H1 (cell line): ENCODE results near the gene ST3GAL3. TPM values are rescaled to one million over a fixed set of nuclear protein-coding genes. Genes with fewer than 3 reads are reported as not detected.

Experiments used
- CTCF ChIA-PET: fragments of 300-600 bp; sonication (Branson Sonifier 250); formaldehyde crosslinking; loops from one replicate; lab custom pipeline; 2021; ENCODE audit not compliant: partially characterized antibody; lab: Charles Lee
- POLR2A ChIA-PET: fragments of 300-600 bp; sonication (Branson Sonifier 250); formaldehyde crosslinking; loops from one replicate; lab custom pipeline; 2021; ENCODE audit warnings: inconsistent platforms; ENCODE audit not compliant: partially characterized antibody; lab: Charles Lee
- DNase-seq, 2 experiments: peaks; one replicate each; pipeline versions ENCODE4 v3.0.0 to v3.0.0-alpha.2; 2010 to 2022; ENCODE audit warnings: low spot score in 2 of 2, low read depth in 1 of 2, mixed read lengths in 1 of 2
- FAIRE-seq: peaks from 2 replicates; lab custom pipeline; 2011; peaks lifted over from hg19 to GRCh38; lab: Jason Lieb, UNC
- H2AFZ ChIP-seq: 2 replicates; pipeline ENCODE4 v1.8.1; 2012; ENCODE audit warnings: low read length, inconsistent platforms
- H2AK5ac ChIP-seq: 2 replicates; pipeline ENCODE4 v1.6.1; 2013; ENCODE audit warnings: low read depth, low read length
- H2BK120ac ChIP-seq: replicated peaks from 2 replicates; pipeline ENCODE3; 2013; ENCODE audit warnings: low read depth, low read length, inconsistent platforms
- H2BK12ac ChIP-seq: 2 replicates; pipeline ENCODE4 v1.6.1; 2013; ENCODE audit warnings: low read depth, low read length
- H2BK15ac ChIP-seq: 2 replicates; pipeline ENCODE4 v1.6.1; 2013; ENCODE audit warnings: low read length
- H2BK20ac ChIP-seq: 2 replicates; pipeline ENCODE4 v1.6.1; 2013; ENCODE audit warnings: low read length
- H2BK5ac ChIP-seq: 2 replicates; pipeline ENCODE4 v1.6.1; 2013; ENCODE audit warnings: low read depth, low read length
- H3K14ac ChIP-seq: 2 replicates; pipeline ENCODE4 v1.6.1; 2013; ENCODE audit warnings: inconsistent platforms; ENCODE audit not compliant: insufficient read length
- H3K18ac ChIP-seq: 2 replicates; pipeline ENCODE4 v1.6.1; 2013; ENCODE audit warnings: low read length; ENCODE audit errors: extremely low read depth
- H3K23ac ChIP-seq: 2 replicates; pipeline ENCODE4 v1.6.1; 2013; ENCODE audit warnings: inconsistent platforms; ENCODE audit not compliant: insufficient read length
- H3K23me2 ChIP-seq: 2 replicates; pipeline ENCODE4 v1.6.1; 2013; ENCODE audit warnings: low read depth, low read length
- H3K27ac ChIP-seq: 2 replicates; pipeline ENCODE4 v1.6.1; 2011; ENCODE audit warnings: low read depth, low read length, inconsistent platforms
- H3K27me3 ChIP-seq, 4 experiments: replicated peaks in 1 of 4; 1 replicate in 1 of 4; 2 replicates in 3 of 4; pipeline versions ENCODE4 v1.6.1 to v1.8.1; 2011 to 2013; ENCODE audit warnings: low read length in 3 of 4, mild to moderate bottlenecking in 3 of 4, inconsistent platforms in 2 of 4, mixed read lengths in 2 of 4, moderate library complexity in 1 of 4; ENCODE audit not compliant: control insufficient read depth in 3 of 4, insufficient read depth in 3 of 4; ENCODE audit errors: extremely low read depth in 1 of 4
- H3K36me3 ChIP-seq, 4 experiments: 2 replicates each; pipeline versions ENCODE4 v1.6.1 to v1.8.1; 2011 to 2013; ENCODE audit warnings: mild to moderate bottlenecking in 4 of 4, low read length in 3 of 4, moderate library complexity in 2 of 4, control low read depth in 1 of 4, inconsistent platforms in 1 of 4; ENCODE audit not compliant: insufficient read depth in 4 of 4, control insufficient read depth in 2 of 4
- H3K4ac ChIP-seq: replicated peaks from 2 replicates; pipeline ENCODE3; 2013; ENCODE audit warnings: low read length, low read depth, mixed read lengths, inconsistent platforms; ENCODE audit not compliant: insufficient read length
- H3K4me1 ChIP-seq, 4 experiments: replicated peaks in 1 of 4; 1 replicate in 1 of 4; 2 replicates in 3 of 4; pipeline versions ENCODE4 v1.6.1 to v1.8.1; 2011 to 2013; ENCODE audit warnings: low read length in 3 of 4, inconsistent platforms in 2 of 4, mixed read lengths in 1 of 4; ENCODE audit not compliant: insufficient read depth in 4 of 4, control insufficient read depth in 3 of 4
- H3K4me2 ChIP-seq, 2 experiments: 2 replicates each; pipeline versions ENCODE4 v1.6.1 to v1.8.1; 2011 to 2013; ENCODE audit warnings: low read depth in 2 of 2, low read length in 2 of 2, control low read depth in 1 of 2, inconsistent platforms in 1 of 2, mild to moderate bottlenecking in 1 of 2; ENCODE audit not compliant: insufficient read depth in 1 of 2
- H3K4me3 ChIP-seq, 4 experiments: fragments of 200-600, 300-600 bp in 1 of 4; sonication (generic), shearing (Covaris generic), sonication (Bioruptor Twin) in 1 of 4; 2 replicates each; pipeline versions ENCODE4 v1.5.1 to v1.8.1; 2011 to 2016; ENCODE audit warnings: low read length in 4 of 4, low read depth in 3 of 4, control low read depth in 2 of 4, inconsistent platforms in 2 of 4, mild to moderate bottlenecking in 2 of 4, mixed read lengths in 1 of 4, moderate library complexity in 1 of 4; ENCODE audit not compliant: insufficient read depth in 2 of 4; ENCODE audit errors: extremely low read depth in 1 of 4
- H3K56ac ChIP-seq: replicated peaks from 2 replicates; pipeline ENCODE3; 2013; ENCODE audit warnings: low read depth, mild to moderate bottlenecking, mixed read lengths, low read length, inconsistent platforms; ENCODE audit not compliant: insufficient read length
- H3K79me1 ChIP-seq: 2 replicates; pipeline ENCODE4 v1.6.1; 2013; ENCODE audit warnings: low read depth, low read length, control low read depth
- H3K79me2 ChIP-seq, 2 experiments: 2 replicates each; pipeline versions ENCODE4 v1.6.1 to v1.8.1; 2012 to 2013; ENCODE audit warnings: low read length in 2 of 2, mild to moderate bottlenecking in 2 of 2, inconsistent platforms in 1 of 2; ENCODE audit not compliant: insufficient read depth in 2 of 2, control insufficient read depth in 1 of 2
- H3K9ac ChIP-seq, 4 experiments: replicated peaks in 1 of 4; 1 replicate in 1 of 4; 2 replicates in 3 of 4; pipeline versions ENCODE4 v1.6.1 to v1.8.1; 2011 to 2013; ENCODE audit warnings: low read depth in 3 of 4, low read length in 3 of 4, control low read depth in 2 of 4, mild to moderate bottlenecking in 2 of 4, moderate library complexity in 2 of 4, inconsistent platforms in 1 of 4; ENCODE audit errors: extremely low read depth in 1 of 4
- H3K9me3 ChIP-seq, 2 experiments: 2 replicates each; pipeline versions ENCODE4 v1.6.1 to v1.8.1; 2012 to 2013; ENCODE audit warnings: mild to moderate bottlenecking in 2 of 2, moderate library complexity in 2 of 2, control low read depth in 1 of 2, inconsistent platforms in 1 of 2, low read depth in 1 of 2, low read length in 1 of 2, mixed read lengths in 1 of 2; ENCODE audit not compliant: insufficient read depth in 2 of 2
- H4K20me1 ChIP-seq, 2 experiments: replicated peaks in 1 of 2; 2 replicates each; pipeline versions ENCODE3 to v1.8.1; 2011 to 2013; ENCODE audit warnings: inconsistent platforms in 2 of 2, low read length in 2 of 2, mild to moderate bottlenecking in 1 of 2; ENCODE audit not compliant: insufficient read depth in 2 of 2, control insufficient read depth in 1 of 2
- H4K5ac ChIP-seq: 2 replicates; pipeline ENCODE4 v1.6.1; 2013; ENCODE audit warnings: low read length, low read depth, mixed read lengths, inconsistent platforms; ENCODE audit not compliant: insufficient read length
- H4K8ac ChIP-seq: 2 replicates; pipeline ENCODE4 v1.8.0; 2013; ENCODE audit warnings: mild to moderate bottlenecking, moderate library complexity, low read length, inconsistent platforms; ENCODE audit not compliant: insufficient read depth; ENCODE audit errors: extremely low read depth
- H4K91ac ChIP-seq: replicated peaks from 2 replicates; pipeline ENCODE3; 2013; ENCODE audit warnings: low read length, mixed read lengths, inconsistent platforms; ENCODE audit not compliant: insufficient read length
- GABPA ChIP-seq: IDR thresholded peaks from 2 replicates; pipeline ENCODE4 v1.6.1; 2011; ENCODE audit warnings: mild to moderate bottlenecking, low read length, moderate library complexity, borderline replicate concordance; ENCODE audit not compliant: insufficient read depth
- NRF1 ChIP-seq: IDR thresholded peaks from 2 replicates; pipeline ENCODE4 v1.6.1; 2011; ENCODE audit warnings: mild to moderate bottlenecking, low read depth, low read length, improper control_type of control experiment
- WGBS, 2 experiments: shearing (Covaris generic) in 1 of 2; methylation state at CpG; one replicate each; pipeline versions ENCODE4 v1.1.6 to v1.1.7; 2013 to 2015; ENCODE audit warnings: low lambda C conversion rate in 2 of 2, mixed read lengths in 2 of 2, inconsistent platforms in 1 of 2, low coverage in 1 of 2, missing lambda C conversion rate in 1 of 2; ENCODE audit not compliant: insufficient replicate concordance in 2 of 2, insufficient coverage in 1 of 2, insufficient read length in 1 of 2; ENCODE audit errors: extremely low coverage in 1 of 2, missing lambda C conversion rate in 1 of 2; 5-methylcytosine and 5-hydroxymethylcytosine counted together
- polyA plus RNA-seq, 7 experiments: library from polyadenylated mRNA; depleted of rRNA in 3 of 7; stranded (reverse) in 5 of 7; unstranded in 2 of 7; fragments of >200 nt in 5 of 7; fragments of 200-250 nt in 2 of 7; gene quantifications; 1 replicate in 5 of 7; 2 replicates in 1 of 7; 4 replicates in 1 of 7; pipeline versions ENCODE4 v1.2.1 to v1.2.3, GENCODE V29; 2011 to 2013; ENCODE audit warnings: missing spikeins in 2 of 7, mixed read lengths in 2 of 7
- total RNA-seq: library from RNA; stranded (reverse); fragmentation: NEBNext Ultra II Directional; extraction: Animal tissue kit (Norgen Biotek cat#: 25700); gene quantifications from 2 replicates; pipeline ENCODE4 v1.2.1, GENCODE V29; 2021

The ST3GAL3 gene
- total and polyA plus RNA-seq, 2 of the 8 experiments (the other 6 are each of a cell fraction or from before 2014, with no cell fraction given) = 6.8 to 7.0 TPM

DNA sequence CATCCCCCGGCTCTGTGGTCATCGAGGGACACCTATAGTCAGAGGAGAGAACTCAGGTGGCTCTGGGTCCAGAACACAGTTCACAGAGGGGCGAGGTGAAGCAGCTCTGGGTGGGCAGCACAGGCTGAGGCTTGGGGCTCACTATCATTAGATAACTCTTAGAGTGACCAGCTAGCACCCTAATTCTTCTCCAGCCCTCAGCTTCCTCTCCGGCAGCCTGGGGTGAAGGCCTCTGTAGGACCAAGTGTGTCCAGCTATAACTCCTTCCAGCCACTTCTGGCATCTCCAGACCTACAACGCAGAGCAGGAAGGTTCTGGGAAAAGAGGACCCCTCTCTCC, 227.6 kb downstream of the ST3GAL3 start:
- no peaks in the 10 kb centered on the region for H3K79me2 ChIP-seq
- H3K36me3 ChIP-seq = no peaks in the 10 kb centered on the region; a peak in 1 of 8 replicates
- H3K9ac ChIP-seq = no peak overlapping the region
- H3K56ac ChIP-seq = no peak overlapping the region
- H4K91ac ChIP-seq = no peak overlapping the region
- no peak for FAIRE-seq
- H4K8ac ChIP-seq = no peak overlapping the region
- H3K18ac ChIP-seq = peak overlapping the region; percentile 72; the same call in 1 of the 2 replicates
- no peak overlapping the region for H2BK120ac ChIP-seq
- H3K79me1 ChIP-seq = no peaks in the 10 kb centered on the region
- H2AK5ac ChIP-seq = no peak overlapping the region
- peak overlapping the region; percentile 89 to 93 for H3K4me2 ChIP-seq
- peak overlapping the region; percentile 3; the same call in 1 of the 2 replicates for H2BK15ac ChIP-seq
- no peak overlapping the region for H3K4ac ChIP-seq
- H2AFZ ChIP-seq = no peak overlapping the region
- H3K27ac ChIP-seq = no peak overlapping the region
- 0 out of 2 replicates have a peak overlapping the region, but pooled peaks have one; percentile 68 for H2BK20ac ChIP-seq
- H4K20me1 ChIP-seq = peaks cover 7 to 8% of the 10 kb centered on the region in 2 experiments
- no peaks in the 10 kb centered on the region for H3K9me3 ChIP-seq
- peak overlapping the region in 1 of 4 experiments; percentile 69; a peak in 1 of 8 replicates for H3K4me3 ChIP-seq
- POLR2A ChIA-PET = interaction anchor here (0.6 to 8.0 kb wide), 19 partner anchors 9 to 283 kb away, joined by 3 to 89 read pairs (median 5); partner anchors contain the start of genes ATP6V0B, IPO13, SLC6A9 and ST3GAL3
- CTCF ChIA-PET = interaction anchor here (0.6 to 18.6 kb wide), 93 partner anchors 12 to 954 kb away, joined by 3 to 618 read pairs (median 6); partner anchors contain the start of genes ATP6V0B, CCDC24, DPH2 and IPO13
- TF ChIP-seq GABPA (0 out of 2 replicates have a peak, but pooled peaks have one; percentile 19), NRF1 (no peak)
- H3K23me2 ChIP-seq = peaks cover 11% of the 10 kb centered on the region; the same call in 1 of the 2 replicates
- H4K5ac ChIP-seq = no peak overlapping the region
- DNase-seq = no peak
- no peak overlapping the region for H3K14ac ChIP-seq
- 61% methylated on average over 5 of the region's 5 CpGs; no CpG with 5 or more reads in 1 of the 2 experiments for WGBS, 2 experiments
- no peak overlapping the region for H3K23ac ChIP-seq
- H2BK12ac ChIP-seq = no peak overlapping the region; the same call in 1 of the 2 replicates
- peaks cover 0 to 8% (median 4%) of the 10 kb centered on the region in 4 experiments; a peak in 5 of 7 replicates for H3K27me3 ChIP-seq
- H3K4me1 ChIP-seq = peaks cover 14 to 41% (median 35%) of the 10 kb centered on the region in 4 experiments
- H2BK5ac ChIP-seq = 0 out of 2 replicates have a peak overlapping the region, but pooled peaks have one; percentile 19
